H9 (cell line): Measurements from ENCODE around the gene SPSB3. TPM values are rescaled to one million over a fixed set of nuclear protein-coding genes. Genes with fewer than 3 reads are reported as not detected.

ENCODE experiments used
- DNase-seq: peaks from one replicate; pipeline ENCODE4 v3.0.0-alpha.2; 2017
- H2AFZ ChIP-seq: one replicate; pipeline ENCODE4 v1.6.1; 2013; ENCODE audit warnings: mild to moderate bottlenecking, low read length, control low read depth, moderate library complexity
- H2AK5ac ChIP-seq: 2 replicates; pipeline ENCODE4 v1.6.1; 2013; ENCODE audit warnings: low read length, control low read depth, mixed read lengths; ENCODE audit not compliant: insufficient read length
- H2BK120ac ChIP-seq: one replicate; pipeline ENCODE4 v1.6.1; 2013; ENCODE audit warnings: low read depth, mild to moderate bottlenecking, low read length, control low read depth, inconsistent platforms; ENCODE audit not compliant: poor library complexity, severe bottlenecking
- H2BK12ac ChIP-seq: 2 replicates; pipeline ENCODE4 v1.6.1; 2013; ENCODE audit warnings: low read length, control low read depth, mixed read lengths, low read depth; ENCODE audit not compliant: insufficient read length
- H2BK15ac ChIP-seq: 2 replicates; pipeline ENCODE4 v1.6.1; 2013; ENCODE audit warnings: low read depth, low read length, control low read depth
- H2BK20ac ChIP-seq: one replicate; pipeline ENCODE4 v1.6.1; 2013; ENCODE audit warnings: low read depth, mild to moderate bottlenecking, low read length, control low read depth, inconsistent platforms; ENCODE audit not compliant: poor library complexity, severe bottlenecking
- H2BK5ac ChIP-seq: 2 replicates; pipeline ENCODE4 v1.6.1; 2013; ENCODE audit warnings: low read length, control low read depth, mixed read lengths; ENCODE audit not compliant: insufficient read length
- H3K14ac ChIP-seq: 2 replicates; pipeline ENCODE4 v1.6.1; 2013; ENCODE audit warnings: low read length, control low read depth; ENCODE audit not compliant: insufficient read depth
- H3K18ac ChIP-seq: 2 replicates; pipeline ENCODE4 v1.6.1; 2013; ENCODE audit warnings: low read depth, mild to moderate bottlenecking, mixed read lengths, low read length, control low read depth; ENCODE audit not compliant: insufficient read length
- H3K23ac ChIP-seq: 2 replicates; pipeline ENCODE4 v1.6.1; 2013; ENCODE audit warnings: low read length, control low read depth, mixed read lengths, low read depth; ENCODE audit not compliant: insufficient read length
- H3K23me2 ChIP-seq: 2 replicates; pipeline ENCODE4 v1.6.1; 2013; ENCODE audit warnings: low read depth, mild to moderate bottlenecking, mixed read lengths, low read length, control low read depth; ENCODE audit not compliant: insufficient read length, poor library complexity, severe bottlenecking
- H3K27ac ChIP-seq: 2 replicates; pipeline ENCODE4 v1.5.1; 2013; ENCODE audit warnings: low read length, control low read depth, mixed read lengths, low read depth; ENCODE audit not compliant: insufficient read length
- H3K27me3 ChIP-seq: 2 replicates; pipeline ENCODE4 v1.6.1; 2013; ENCODE audit warnings: low read length, control low read depth, inconsistent platforms; ENCODE audit not compliant: insufficient read depth
- H3K4ac ChIP-seq: 2 replicates; pipeline ENCODE4 v1.6.1; 2013; ENCODE audit warnings: low read depth, mild to moderate bottlenecking, control low read depth, inconsistent platforms, low read length, moderate library complexity
- H3K4me1 ChIP-seq: 2 replicates; pipeline ENCODE4 v1.6.1; 2013; ENCODE audit warnings: low read length, control low read depth, inconsistent platforms; ENCODE audit not compliant: insufficient read depth
- H3K4me2 ChIP-seq: 2 replicates; pipeline ENCODE4 v1.6.1; 2013; ENCODE audit warnings: low read length, control low read depth, mixed read lengths; ENCODE audit not compliant: insufficient read length, insufficient read depth
- H3K56ac ChIP-seq: 2 replicates; pipeline ENCODE4 v1.6.1; 2013; ENCODE audit warnings: low read depth, mild to moderate bottlenecking, mixed read lengths, low read length, control low read depth; ENCODE audit not compliant: insufficient read length
- H3K79me1 ChIP-seq: 2 replicates; pipeline ENCODE4 v1.6.1; 2013; ENCODE audit warnings: low read depth, mild to moderate bottlenecking, moderate library complexity, low read length, control low read depth, inconsistent platforms; ENCODE audit not compliant: insufficient read depth, poor library complexity, severe bottlenecking
- H3K79me2 ChIP-seq: 2 replicates; pipeline ENCODE4 v1.6.1; 2013; ENCODE audit warnings: low read length, control low read depth, inconsistent platforms; ENCODE audit not compliant: insufficient read depth
- H3K9ac ChIP-seq: 2 replicates; pipeline ENCODE4 v1.6.1; 2013; ENCODE audit warnings: low read length, control low read depth, mixed read lengths; ENCODE audit not compliant: insufficient read length; ENCODE audit errors: extremely low read depth
- H3K9me3 ChIP-seq: one replicate; pipeline ENCODE4 v1.6.1; 2013; ENCODE audit warnings: low read depth, low read length, inconsistent platforms; ENCODE audit not compliant: control insufficient read depth
- H3T11ph ChIP-seq: one replicate; pipeline ENCODE4 v1.6.1; 2013; ENCODE audit warnings: mild to moderate bottlenecking, low read length, control low read depth, inconsistent platforms
- H4K20me1 ChIP-seq: one replicate; pipeline ENCODE4 v1.6.1; 2013; ENCODE audit not compliant: control insufficient read depth, insufficient read length, insufficient read depth
- H4K5ac ChIP-seq: 2 replicates; pipeline ENCODE4 v1.6.1; 2013; ENCODE audit warnings: low read depth, mild to moderate bottlenecking, mixed read lengths, low read length, control low read depth; ENCODE audit not compliant: insufficient read length
- H4K8ac ChIP-seq: replicated peaks from 2 replicates; pipeline ENCODE4 v1.6.1; 2013; ENCODE audit warnings: low read length, control low read depth, mixed read lengths, low read depth; ENCODE audit not compliant: insufficient read length
- H4K91ac ChIP-seq: 2 replicates; pipeline ENCODE4 v1.6.1; 2013; ENCODE audit warnings: low read depth, mild to moderate bottlenecking, moderate library complexity, mixed read lengths, low read length, control low read depth; ENCODE audit not compliant: insufficient read length
- H3K27ac Mint-ChIP-seq, 3 experiments: 2 replicates in 2 of 3; 3 replicates in 1 of 3; pipeline ENCODE4 v1.8.0; 2020 to 2021; ENCODE audit warnings: mixed read lengths in 3 of 3, mild to moderate bottlenecking in 1 of 3, moderate library complexity in 1 of 3
- H3K27me3 Mint-ChIP-seq: 2 replicates; pipeline ENCODE4 v1.8.0; 2021; ENCODE audit warnings: low read depth, mild to moderate bottlenecking, moderate library complexity, mixed read lengths
- H3K36me3 Mint-ChIP-seq, 3 experiments: 2 replicates in 2 of 3; 3 replicates in 1 of 3; pipeline ENCODE4 v1.8.0; 2020 to 2021; ENCODE audit warnings: low read depth in 3 of 3, mixed read lengths in 3 of 3; ENCODE audit not compliant: insufficient read depth in 1 of 3
- H3K4me1 Mint-ChIP-seq, 2 experiments: 2 replicates each; pipeline ENCODE4 v1.8.0; 2020; ENCODE audit warnings: mixed read lengths in 2 of 2
- H3K4me3 Mint-ChIP-seq, 2 experiments: 2 replicates in 1 of 2; 3 replicates in 1 of 2; pipeline ENCODE4 v1.8.0; 2020 to 2021; ENCODE audit warnings: mild to moderate bottlenecking in 2 of 2, mixed read lengths in 2 of 2, moderate library complexity in 1 of 2
- H3K9me3 Mint-ChIP-seq, 2 experiments: 2 replicates in 1 of 2; 3 replicates in 1 of 2; pipeline ENCODE4 v1.8.0; 2020; ENCODE audit warnings: mild to moderate bottlenecking in 2 of 2, mixed read lengths in 2 of 2, moderate library complexity in 1 of 2
- CTCF ChIP-seq: fragments of 200-600 bp; sonication (generic); conservative IDR thresholded peaks from 3 replicates; pipeline ENCODE4 v1.8.0; 2021; ENCODE audit warnings: antibody characterized with exemption, mild to moderate bottlenecking
- WGBS: extraction: QIAGEN DNeasy Blood & Tissue Kit; methylation state at CpG from one replicate; pipeline ENCODE4 v1.1.7; 2013; ENCODE audit warnings: missing lambda C conversion rate, low lambda C conversion rate, mixed read lengths; ENCODE audit not compliant: insufficient read length; ENCODE audit errors: extremely low coverage; 5-methylcytosine and 5-hydroxymethylcytosine counted together
- total RNA-seq: library from RNA; stranded (reverse); gene quantifications from 2 replicates; pipeline ENCODE4 v1.2.1, GENCODE V29; 2021

The SPSB3 gene
- total RNA-seq, 1 experiment from 2014 or later: 19.9 TPM

DNA sequence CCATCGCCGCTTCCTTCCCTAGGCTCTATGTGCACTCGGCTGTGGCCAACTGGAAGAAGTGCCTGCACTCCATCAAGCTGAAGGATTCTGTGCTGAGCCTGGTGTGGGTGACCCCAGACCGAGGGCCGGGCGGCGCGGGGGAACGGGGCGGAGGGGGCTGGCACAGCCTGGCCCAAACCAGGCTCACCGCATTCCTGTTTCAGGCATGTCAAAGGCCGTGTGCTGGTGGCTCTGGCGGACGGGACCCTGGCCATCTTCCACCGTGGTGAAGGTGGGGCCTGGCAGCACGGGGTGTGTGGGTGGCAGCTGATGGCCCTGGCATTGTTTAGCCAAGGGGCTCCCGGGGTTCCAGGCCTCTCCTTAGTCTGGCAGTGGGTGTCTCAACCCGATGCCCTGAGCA is 15.7 kb downstream of the SPSB3 start:
- no peak overlapping the region for H2BK20ac ChIP-seq
- Mint-ChIP-seq H3K4me3 (no peak overlapping the region), H3K4me1 (peaks cover 3 to 7% of the 10 kb centered on the region in 2 experiments), H3K27ac (no peak overlapping the region), H3K27me3 (no peaks in the 10 kb centered on the region; the same call in 1 of the 2 replicates), H3K36me3 (peaks cover 3 to 33% (median 25%) of the 10 kb centered on the region in 3 experiments; a peak in 6 of 7 replicates), H3K9me3 (no peaks in the 10 kb centered on the region)
- no peak overlapping the region for H3K4ac ChIP-seq
- no peaks in the 10 kb centered on the region for H3K4me1 ChIP-seq
- no peak overlapping the region for H3K27ac ChIP-seq
- H2BK5ac ChIP-seq: no peak overlapping the region
- H3K4me2 ChIP-seq: no peak overlapping the region
- no CpG with 5 or more reads among the region's 18 CpGs for whole genome bisulfite sequencing
- no peaks in the 10 kb centered on the region for H3K9me3 ChIP-seq
- H4K91ac ChIP-seq: no peak overlapping the region
- no peaks in the 10 kb centered on the region for H4K20me1 ChIP-seq
- H3K79me2 ChIP-seq: no peaks in the 10 kb centered on the region
- no peak overlapping the region for H3K23ac ChIP-seq
- H2BK120ac ChIP-seq: no peak overlapping the region
- no peaks in the 10 kb centered on the region for H3K79me1 ChIP-seq
- no peak overlapping the region for H2BK15ac ChIP-seq
- no peak overlapping the region for H4K8ac ChIP-seq
- H2AFZ ChIP-seq: no peak overlapping the region
- H3K27me3 ChIP-seq: no peaks in the 10 kb centered on the region
- no peak overlapping the region for H3K56ac ChIP-seq
- no peak overlapping the region for H2AK5ac ChIP-seq
- H4K5ac ChIP-seq: no peak overlapping the region
- no peak for TF ChIP-seq CTCF
- no peak overlapping the region for H3T11ph ChIP-seq
- DNase-seq: no peak
- no peak overlapping the region for H3K14ac ChIP-seq
- no peak overlapping the region for H3K9ac ChIP-seq
- H2BK12ac ChIP-seq: no peak overlapping the region
- H3K18ac ChIP-seq: no peak overlapping the region
- H3K23me2 ChIP-seq: peaks cover 6% of the 10 kb centered on the region
